Measurements from ENCODE around the gene OSBPL7.

OSBPL7 gene

GRCh38 chr17:47830396-47831002 lies 8.9 kb upstream of the OSBPL7 start:
- TF ChIP-seq SIN3A (IDR thresholded peaks at IDR 0.05; ENCODE audit: borderline replicate concordance, insufficient read depth, low read length) (no peak), TAF1 (IDR thresholded peaks at IDR 0.05; ENCODE audit: borderline replicate concordance, insufficient read depth, low read length) (no peak), FOXP2 (optimal IDR thresholded peaks at IDR 0.05; ENCODE audit: borderline replicate concordance, extremely low read depth, extremely low read length, insufficient read depth) (no peak), REST (IDR thresholded peaks at IDR 0.05; ENCODE audit: insufficient read depth in 1 of 2, low read depth in 2 of 2, low read length in 2 of 2) (no peak)

GRCh38 chr17:47829870-47830269 lies 8.3 kb upstream of the OSBPL7 start:
- TF ChIP-seq FOXP2 (optimal IDR thresholded peaks at IDR 0.05; ENCODE audit: borderline replicate concordance, extremely low read depth, extremely low read length, insufficient read depth) (no peak), TAF1 (IDR thresholded peaks at IDR 0.05; ENCODE audit: borderline replicate concordance, insufficient read depth, low read length) (no peak), SIN3A (IDR thresholded peaks at IDR 0.05; ENCODE audit: borderline replicate concordance, insufficient read depth, low read length) (no peak), POLR2AphosphoS5 (IDR thresholded peaks at IDR 0.05; ENCODE audit: low read depth, low read length) (no peak), REST (IDR thresholded peaks at IDR 0.05; ENCODE audit: insufficient read depth in 1 of 2, low read depth in 2 of 2, low read length in 2 of 2) (no peak)

GRCh38 chr17:47823519-47823918 lies 1.9 kb upstream of the OSBPL7 start:
- TF ChIP-seq TAF1 (IDR thresholded peaks at IDR 0.05; ENCODE audit: borderline replicate concordance, insufficient read depth, low read length) (no peak), SIN3A (IDR thresholded peaks at IDR 0.05; ENCODE audit: borderline replicate concordance, insufficient read depth, low read length) (no peak), POLR2AphosphoS5 (IDR thresholded peaks at IDR 0.05; ENCODE audit: low read depth, low read length) (no peak), FOXP2 (optimal IDR thresholded peaks at IDR 0.05; ENCODE audit: borderline replicate concordance, extremely low read depth, extremely low read length, insufficient read depth) (no peak), REST (IDR thresholded peaks at IDR 0.05; ENCODE audit: insufficient read depth in 1 of 2, low read depth in 2 of 2, low read length in 2 of 2) (no peak)

GRCh38 chr17:47822785-47823184 lies 1.2 kb upstream of the OSBPL7 start:
- TF ChIP-seq TAF1 (IDR thresholded peaks at IDR 0.05; ENCODE audit: borderline replicate concordance, insufficient read depth, low read length): no peak
- no peak for TF ChIP-seq FOXP2 (optimal IDR thresholded peaks at IDR 0.05; ENCODE audit: borderline replicate concordance, extremely low read depth, extremely low read length, insufficient read depth)
- no peak for TF ChIP-seq REST (IDR thresholded peaks at IDR 0.05; ENCODE audit: insufficient read depth in 1 of 2, low read depth in 2 of 2, low read length in 2 of 2)
- TF ChIP-seq SIN3A (IDR thresholded peaks at IDR 0.05; ENCODE audit: borderline replicate concordance, insufficient read depth, low read length): no peak
- no peak for TF ChIP-seq POLR2AphosphoS5 (IDR thresholded peaks at IDR 0.05; ENCODE audit: low read depth, low read length)

- TF ChIP-seq SIN3A (IDR thresholded peaks at IDR 0.05; ENCODE audit: borderline replicate concordance, insufficient read depth, low read length) (no peak), FOXP2 (optimal IDR thresholded peaks at IDR 0.05; ENCODE audit: borderline replicate concordance, extremely low read depth, extremely low read length, insufficient read depth) (no peak), POLR2AphosphoS5 (IDR thresholded peaks at IDR 0.05; ENCODE audit: low read depth, low read length) (no peak), REST (IDR thresholded peaks at IDR 0.05; ENCODE audit: insufficient read depth in 1 of 2, low read depth in 2 of 2, low read length in 2 of 2) (no peak), TAF1 (IDR thresholded peaks at IDR 0.05; ENCODE audit: borderline replicate concordance, insufficient read depth, low read length) (no peak)
Measured at GRCh38 chr17:47821031-47821423, 567 bp downstream of the OSBPL7 start.
